ENCODE measurements around the gene S100A7A. TPM values are rescaled to one million over a fixed set of nuclear protein-coding genes. Genes with fewer than 3 reads are reported as not detected.

The S100A7A gene
- total and polyA plus RNA-seq, 10 of the 15 experiments (the other 5 are each of a cell fraction or from before 2014, with no cell fraction given) = not detected

GRCh38 chr1:153394391-153394790, 21.9 kb upstream of the S100A7A start:
- no peaks in the 10 kb centered on the region for H4K20me1 ChIP-seq (ENCODE audit: control insufficient read depth, insufficient read depth)
- H3K9me3 ChIP-seq (replicated peaks; ENCODE audit: control insufficient read depth, insufficient read depth, low read length) = no peaks in the 10 kb centered on the region
- peaks cover 2 to 3% of the 10 kb centered on the region in 2 experiments; a peak in 3 of 4 replicates for H3K27me3 ChIP-seq (replicated peaks in 1 of 2; ENCODE audit: control insufficient read depth in 2 of 2, insufficient read depth in 2 of 2, low read length in 1 of 2)
- ChIA-PET SMC1A (ENCODE audit: uncharacterized antibody, unreplicated experiment) (no interaction called here), RAD21 (ENCODE audit: unreplicated experiment) (no interaction called here), POLR2A (no interaction called here), CTCF (no interaction called here)
- no peak overlapping the region for H3K4me2 ChIP-seq (ENCODE audit: control insufficient read depth, insufficient read depth)
- no peaks in the 10 kb centered on the region for H3K4me1 ChIP-seq (ENCODE audit: control insufficient read depth, insufficient read depth, low read length)
- WGBS (ENCODE audit: insufficient coverage, insufficient replicate concordance, low lambda C conversion rate, missing lambda C conversion rate) = 35% methylated on average over 5 of the region's 5 CpGs
- ATAC-seq (no peak), FAIRE-seq (no peak), DNase-seq (ENCODE audit: low read depth, low spot score) (no peak)
- no peak overlapping the region for H3K27ac ChIP-seq (ENCODE audit: control insufficient read depth, insufficient read depth)
- in situ Hi-C loops (cut with MboI) (no loop called here), intact Hi-C loops (cut with micrococcal nuclease; ENCODE audit: unreplicated experiment) (no loop called here)
- H3K36me3 ChIP-seq (ENCODE audit: control insufficient read depth in 2 of 2, insufficient read depth in 2 of 2, low read length in 1 of 2) = no peaks in the 10 kb centered on the region
- TF ChIP-seq FOS (IDR thresholded peaks at IDR 0.05; ENCODE audit: borderline replicate concordance, extremely low read depth, insufficient read length) (no peak), IRF4 (IDR thresholded peaks at IDR 0.05; ENCODE audit: low read depth, low read length) (no peak), HCFC1 (IDR thresholded peaks at IDR 0.05; ENCODE audit: low read length) (no peak), SREBF1 (IDR thresholded peaks at IDR 0.05; ENCODE audit: low read length) (no peak), SMAD1 (IDR thresholded peaks at IDR 0.05; ENCODE audit: low read depth, partially characterized antibody) (no peak), CEBPB (IDR thresholded peaks at IDR 0.05; ENCODE audit: borderline replicate concordance in 1 of 2, low read depth in 2 of 2, low read length in 2 of 2) (no peak), CBX5 (IDR thresholded peaks at IDR 0.05; ENCODE audit: low read depth) (no peak), RCOR1 (conservative IDR thresholded peaks at IDR 0.05; ENCODE audit: low read depth, low read length) (no peak)
- TF ChIP-seq, protein P1, sequence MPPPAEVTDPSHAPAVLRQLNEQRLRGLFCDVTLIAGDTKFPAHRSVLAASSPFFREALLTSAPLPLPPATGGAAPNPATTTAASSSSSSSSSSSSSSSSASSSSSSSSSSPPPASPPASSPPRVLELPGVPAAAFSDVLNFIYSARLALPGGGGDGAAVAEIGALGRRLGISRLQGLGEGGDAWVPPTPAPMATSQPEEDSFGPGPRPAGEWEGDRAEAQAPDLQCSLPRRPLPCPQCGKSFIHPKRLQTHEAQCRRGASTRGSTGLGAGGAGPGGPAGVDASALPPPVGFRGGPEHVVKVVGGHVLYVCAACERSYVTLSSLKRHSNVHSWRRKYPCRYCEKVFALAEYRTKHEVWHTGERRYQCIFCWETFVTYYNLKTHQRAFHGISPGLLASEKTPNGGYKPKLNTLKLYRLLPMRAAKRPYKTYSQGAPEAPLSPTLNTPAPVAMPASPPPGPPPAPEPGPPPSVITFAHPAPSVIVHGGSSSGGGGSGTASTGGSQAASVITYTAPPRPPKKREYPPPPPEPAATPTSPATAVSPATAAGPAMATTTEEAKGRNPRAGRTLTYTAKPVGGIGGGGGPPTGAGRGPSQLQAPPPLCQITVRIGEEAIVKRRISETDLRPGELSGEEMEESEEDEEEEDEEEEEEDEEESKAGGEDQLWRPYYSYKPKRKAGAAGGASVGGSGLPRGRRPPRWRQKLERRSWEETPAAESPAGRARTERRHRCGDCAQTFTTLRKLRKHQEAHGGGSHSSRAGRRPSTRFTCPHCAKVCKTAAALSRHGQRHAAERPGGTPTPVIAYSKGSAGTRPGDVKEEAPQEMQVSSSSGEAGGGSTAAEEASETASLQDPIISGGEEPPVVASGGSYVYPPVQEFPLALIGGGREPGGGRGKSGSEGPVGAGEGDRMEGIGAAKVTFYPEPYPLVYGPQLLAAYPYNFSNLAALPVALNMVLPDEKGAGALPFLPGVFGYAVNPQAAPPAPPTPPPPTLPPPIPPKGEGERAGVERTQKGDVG (CRISPR knock-in tag; IDR thresholded peaks at IDR 0.05) = no peak
- H3K79me2 ChIP-seq (ENCODE audit: control insufficient read depth, insufficient read depth, low read length) = no peaks in the 10 kb centered on the region
- no peak overlapping the region for H3K4me3 ChIP-seq
- no TSS peak for BruUV-seq (replicated peaks)
- no peak overlapping the region for H3K9ac ChIP-seq (ENCODE audit: control insufficient read depth, insufficient read depth, low read length)
- no peak overlapping the region for H2AFZ ChIP-seq (ENCODE audit: control insufficient read depth, low read depth, low read length)

Measured in GM12878 (cell line).